GM18505 (cell line): ENCODE measurements around the gene SUPT3H.
"Not testable (repeated sequence)": the region's sequence is repeated elsewhere in the genome, so short reads cannot be mapped to it uniquely, and the experiment has no call there.

ENCODE experiments used
- ATAC-seq: cut with Tn5 transposase; IDR thresholded peaks from one replicate; pipeline ENCODE4 v1.9.1; 2021; ENCODE audit not compliant: unreplicated experiment
- POLR2A ChIP-seq: IDR thresholded peaks from 4 replicates; pipeline ENCODE4 v1.6.1; 2011; ENCODE audit warnings: borderline replicate concordance; ENCODE audit not compliant: insufficient read depth, insufficient read length; ENCODE audit errors: extremely low read depth

The SUPT3H gene

DNA sequence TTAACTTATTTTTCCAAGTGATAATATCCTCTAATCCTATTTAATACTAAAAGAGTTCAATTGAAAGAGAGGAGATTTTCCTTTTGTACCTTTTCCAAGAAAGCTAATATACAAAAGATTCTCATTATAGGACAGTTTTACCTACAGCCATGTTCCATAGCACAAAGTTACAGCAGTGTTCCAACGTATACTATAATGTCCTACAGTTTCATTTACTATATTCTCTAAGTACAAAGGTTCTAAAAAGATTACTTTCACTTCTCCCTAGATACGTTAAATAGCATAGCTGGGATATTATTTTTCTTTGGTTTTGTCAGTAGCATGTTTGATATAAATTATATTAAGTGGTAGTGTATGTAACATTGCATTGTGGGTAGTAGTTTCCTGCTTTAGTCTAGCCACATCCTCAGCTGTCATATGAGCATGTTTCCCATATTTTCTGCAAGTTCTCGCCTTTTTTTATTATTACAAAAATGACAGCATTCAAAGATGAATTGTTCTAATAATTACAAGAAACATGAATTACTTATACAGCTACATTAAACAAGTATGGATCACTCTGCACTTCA is 54.0 kb downstream of the SUPT3H start:
- no peak for ATAC-seq
- no peak for TF ChIP-seq POLR2A

DNA sequence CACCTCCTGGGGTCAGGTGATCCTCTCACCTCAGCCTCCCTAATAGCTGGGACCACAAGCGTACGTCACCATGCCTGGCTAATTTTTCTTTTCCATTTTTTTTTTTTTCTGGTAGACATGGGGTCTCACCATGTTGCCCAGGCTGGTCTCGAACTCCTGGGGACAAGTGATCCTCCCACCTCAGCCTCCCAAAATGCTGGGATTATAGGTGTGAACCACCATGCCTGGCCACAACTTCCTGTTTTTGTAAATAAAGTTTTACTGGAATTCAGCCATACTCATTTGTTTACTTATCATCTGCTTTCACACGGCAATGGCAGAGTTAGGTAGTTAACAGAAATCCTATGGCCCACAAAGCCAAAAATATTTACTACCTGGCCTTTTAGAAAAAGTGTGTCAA is 57.4 kb downstream of the SUPT3H start:
- TF ChIP-seq POLR2A = no peak
- no peak for ATAC-seq

DNA sequence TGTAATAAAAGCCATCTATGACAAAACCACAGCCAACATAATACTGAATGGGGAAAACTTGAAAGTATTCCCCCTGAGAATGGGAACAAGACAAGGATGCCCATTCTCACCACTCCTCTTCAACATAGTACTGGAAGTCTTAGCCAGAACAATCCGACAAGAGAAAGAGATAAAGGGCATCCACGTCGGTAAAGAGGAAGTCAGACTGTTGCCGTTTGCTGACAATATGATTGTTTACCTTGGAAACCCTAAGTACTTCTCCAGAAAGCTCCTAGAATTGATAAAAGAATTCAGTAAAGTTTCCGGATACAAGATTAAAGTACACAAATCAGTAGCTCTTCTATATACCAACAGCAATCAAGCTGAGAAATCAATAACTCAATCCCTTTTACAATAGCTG is 63.6 kb downstream of the SUPT3H start:
- no peak for ATAC-seq
- no peak for TF ChIP-seq POLR2A

DNA sequence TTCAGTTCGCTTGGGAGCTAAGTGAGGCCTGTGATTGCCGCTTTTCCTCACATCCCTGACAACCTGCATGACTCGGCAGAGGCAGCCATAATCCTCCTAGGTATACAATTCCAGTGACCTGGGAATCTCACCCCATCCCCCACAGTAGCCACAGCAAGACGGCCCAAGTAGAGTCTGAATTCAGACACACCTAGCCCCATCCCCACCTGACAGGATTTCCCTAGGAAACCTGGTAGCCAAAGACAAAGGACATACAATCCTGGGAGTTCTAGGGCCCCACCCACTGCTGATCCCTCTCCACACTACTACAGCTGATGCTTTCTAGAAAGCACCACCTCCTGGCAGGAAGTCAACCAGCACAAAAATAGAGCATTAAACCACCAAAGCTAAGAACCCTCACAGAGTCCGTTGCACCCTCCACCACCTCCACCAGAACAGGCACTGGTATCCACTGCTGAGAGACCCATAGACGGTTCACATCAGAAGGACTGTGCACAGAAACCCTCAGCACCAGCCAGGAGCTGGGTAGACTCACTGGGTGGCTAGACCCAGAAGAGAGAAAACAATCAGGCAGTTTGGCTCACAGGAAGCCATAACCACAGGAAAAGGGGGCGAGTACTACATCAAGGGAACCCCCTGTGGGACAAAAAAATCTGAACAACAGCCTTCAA is 67.5 kb downstream of the SUPT3H start:
- TF ChIP-seq POLR2A = no peak
- ATAC-seq = no peak

DNA sequence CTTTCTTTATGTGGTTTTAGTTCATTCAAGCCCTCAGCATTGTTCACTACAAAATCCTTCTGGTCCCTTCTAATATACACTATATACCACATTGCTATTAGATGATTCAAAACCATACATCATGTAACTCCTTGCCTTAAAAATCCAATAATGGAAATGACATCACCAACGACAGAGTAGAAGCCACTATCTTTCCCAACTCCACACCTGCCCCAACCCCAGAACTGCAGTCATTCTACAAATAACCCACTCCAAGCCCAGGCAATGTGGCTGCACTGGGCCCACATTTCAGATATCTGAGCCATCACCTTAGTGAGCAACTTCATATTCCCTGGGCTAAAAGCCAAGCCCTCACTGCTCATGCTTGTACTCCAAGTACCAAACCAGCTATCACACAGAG is 72.2 kb downstream of the SUPT3H start:
- ATAC-seq = no peak
- no peak for TF ChIP-seq POLR2A

DNA sequence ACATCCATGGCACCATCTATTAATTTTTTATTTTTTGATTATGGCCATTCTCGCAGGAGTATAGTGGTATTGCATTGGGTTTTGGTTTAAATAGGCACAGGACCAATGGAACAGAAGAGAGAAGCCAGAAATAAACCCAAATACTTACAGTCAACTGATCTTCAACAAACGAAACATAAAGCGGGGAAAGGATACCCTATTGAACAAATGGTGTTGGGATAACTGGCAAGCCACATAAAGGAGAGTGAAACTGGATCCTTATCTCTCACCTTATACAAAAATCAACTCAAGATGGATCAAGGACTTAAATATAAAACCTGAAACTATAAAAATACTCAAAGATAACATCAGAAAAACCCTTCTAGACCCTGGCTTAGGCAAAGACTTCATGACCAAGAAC is 74.9 kb downstream of the SUPT3H start:
- ATAC-seq = no peak

DNA sequence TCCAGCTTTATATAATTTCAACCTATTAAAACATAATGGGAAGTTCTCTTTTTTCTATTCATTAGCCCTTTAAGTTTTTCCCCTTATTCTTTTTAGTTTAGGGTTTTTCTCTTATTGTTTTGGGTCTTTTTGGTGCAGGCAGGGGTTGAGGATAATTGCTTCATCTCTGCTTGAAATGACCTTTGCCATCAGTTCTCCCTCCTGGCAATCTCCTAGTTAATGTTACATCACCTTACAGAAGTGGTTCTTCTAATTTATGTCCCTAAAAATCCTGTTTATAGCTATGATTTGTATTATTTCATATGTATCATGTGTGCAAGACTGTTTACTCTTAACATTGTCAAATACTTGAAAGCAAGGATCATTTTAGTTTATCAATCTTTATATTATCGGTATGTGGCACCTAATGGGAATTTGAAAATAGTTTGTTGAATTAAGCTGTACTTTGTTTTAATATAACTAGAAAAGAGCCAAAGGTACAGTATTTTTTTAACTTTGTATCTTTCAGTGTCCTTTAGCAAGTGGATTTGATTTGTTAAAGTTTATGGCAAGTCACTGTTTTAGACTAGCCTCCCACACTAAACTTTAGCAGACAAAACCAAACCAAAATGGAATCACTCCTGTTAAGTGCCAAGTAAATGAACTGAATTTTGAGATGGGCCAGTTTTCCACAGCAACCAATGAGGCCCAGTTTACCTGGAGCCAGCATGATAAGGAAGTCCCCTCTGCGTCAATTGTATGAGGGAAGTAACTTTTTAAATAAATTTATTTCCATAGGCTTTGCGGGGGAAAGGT is 76.2 kb downstream of the SUPT3H start:
- no peak for TF ChIP-seq POLR2A
- no peak for ATAC-seq

More for the DNA sequence above, 74.9 kb downstream of the SUPT3H start:
- TF ChIP-seq POLR2A = no peak

DNA sequence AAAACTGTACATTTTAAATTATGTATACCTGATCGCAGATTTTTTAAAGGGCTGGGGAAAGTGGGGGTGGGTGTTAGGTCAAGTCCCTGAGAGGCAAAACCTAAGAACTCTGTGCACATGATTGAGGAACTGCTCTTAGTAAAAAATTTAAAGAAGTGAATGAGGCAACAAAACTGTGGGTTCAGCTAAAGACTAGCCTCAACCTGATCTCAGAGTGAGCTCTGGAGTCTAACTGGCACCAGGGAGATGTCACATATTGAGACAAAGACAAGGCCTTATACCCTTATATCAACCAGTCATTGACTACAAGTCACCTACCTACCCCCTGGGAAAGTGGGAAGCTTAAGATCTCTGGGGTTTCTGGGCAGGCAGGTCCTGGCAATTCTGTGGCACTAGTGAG is 77.0 kb downstream of the SUPT3H start:
- no peak for TF ChIP-seq POLR2A
- ATAC-seq = no peak

DNA sequence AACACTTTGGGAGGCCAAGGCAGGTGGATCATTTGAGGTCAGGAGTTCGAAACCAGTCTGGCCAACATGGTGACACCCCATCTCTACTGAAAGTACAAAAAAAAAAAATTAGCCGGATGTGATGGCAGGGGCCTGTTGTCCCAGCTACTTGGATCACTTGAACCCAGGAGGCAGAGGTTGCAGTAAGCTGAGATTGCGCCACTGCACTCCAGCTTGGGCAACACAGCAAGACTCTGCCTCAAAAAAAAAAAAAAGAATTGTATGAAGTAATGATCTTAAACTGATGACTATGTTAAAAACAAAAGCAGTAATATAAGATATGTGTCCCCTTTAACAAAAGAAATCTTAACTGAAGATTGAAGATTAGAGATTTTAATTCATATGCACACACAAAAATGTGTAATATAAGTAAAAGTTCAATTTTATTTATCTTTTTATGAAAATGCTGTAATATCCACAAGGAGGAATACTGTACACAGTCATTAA is 78.6 kb downstream of the SUPT3H start:
- no peak for TF ChIP-seq POLR2A
- ATAC-seq = no peak

DNA sequence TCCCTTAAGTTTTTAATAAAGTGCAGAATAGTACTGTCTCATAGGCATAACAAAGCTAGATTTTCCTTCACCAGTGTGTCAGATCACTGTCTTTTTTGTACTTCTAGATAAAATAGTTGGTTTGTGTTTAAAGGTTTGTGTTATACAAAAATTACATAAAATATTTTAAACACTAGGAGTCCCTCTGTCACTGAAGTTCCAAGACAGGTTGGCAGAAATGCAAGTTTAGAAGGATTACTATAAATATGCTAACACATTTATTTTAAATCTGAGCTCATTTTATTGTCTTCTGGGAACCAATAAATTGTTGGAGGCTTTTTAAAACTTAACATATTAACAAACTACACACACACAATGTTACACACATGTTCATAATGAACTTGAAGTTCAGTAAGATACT is 80.4 kb downstream of the SUPT3H start:
- ATAC-seq = no peak
- TF ChIP-seq POLR2A = no peak

DNA sequence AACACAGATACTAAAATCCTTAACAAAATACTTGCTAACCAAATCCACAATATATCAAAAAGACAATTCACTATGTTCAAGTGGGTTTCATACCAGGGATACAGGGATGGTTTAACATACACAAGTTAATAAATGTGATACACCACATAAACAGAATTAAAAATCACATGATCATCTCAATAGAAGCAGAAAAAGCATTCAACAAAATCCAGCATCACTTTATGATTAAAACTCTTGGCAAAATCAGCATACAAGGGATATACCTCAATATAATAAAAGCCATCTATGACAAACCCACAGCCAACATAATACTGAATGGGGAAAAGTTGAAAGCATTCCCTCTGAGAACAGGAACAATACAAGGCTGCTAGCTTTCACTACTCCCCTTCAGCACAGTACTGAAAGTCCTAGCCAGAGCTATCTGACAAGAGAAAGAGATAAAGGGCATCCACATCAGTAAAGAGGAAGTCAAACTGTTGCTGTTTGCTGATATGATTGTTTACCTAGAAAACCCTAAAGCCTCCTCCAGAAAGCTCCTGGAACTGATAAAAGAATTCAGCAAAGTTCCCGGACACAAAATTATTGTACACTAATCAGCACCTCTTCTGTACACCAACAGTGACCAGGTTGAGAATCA is 83.6 kb downstream of the SUPT3H start:
- not testable (repeated sequence) for ATAC-seq

DNA sequence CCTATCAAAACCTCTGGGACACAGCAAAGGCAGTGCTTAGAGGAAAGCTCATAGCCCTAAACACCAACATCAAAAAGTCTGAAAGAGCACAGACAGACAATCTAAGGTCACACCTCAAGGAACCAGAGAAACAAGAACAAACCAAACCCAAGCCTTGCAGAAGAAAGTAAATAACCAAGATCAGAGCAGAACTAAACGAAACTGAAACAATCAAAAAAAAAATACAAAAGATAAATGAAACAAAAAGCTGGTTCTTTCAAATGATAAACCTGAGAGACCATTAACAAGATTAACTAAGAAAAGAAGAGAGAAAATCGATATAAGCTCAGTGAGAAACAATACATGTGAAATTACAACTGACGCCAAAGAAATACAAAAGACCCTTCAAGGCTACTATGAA is 84.4 kb downstream of the SUPT3H start:
- no peak for TF ChIP-seq POLR2A
- ATAC-seq = no peak

DNA sequence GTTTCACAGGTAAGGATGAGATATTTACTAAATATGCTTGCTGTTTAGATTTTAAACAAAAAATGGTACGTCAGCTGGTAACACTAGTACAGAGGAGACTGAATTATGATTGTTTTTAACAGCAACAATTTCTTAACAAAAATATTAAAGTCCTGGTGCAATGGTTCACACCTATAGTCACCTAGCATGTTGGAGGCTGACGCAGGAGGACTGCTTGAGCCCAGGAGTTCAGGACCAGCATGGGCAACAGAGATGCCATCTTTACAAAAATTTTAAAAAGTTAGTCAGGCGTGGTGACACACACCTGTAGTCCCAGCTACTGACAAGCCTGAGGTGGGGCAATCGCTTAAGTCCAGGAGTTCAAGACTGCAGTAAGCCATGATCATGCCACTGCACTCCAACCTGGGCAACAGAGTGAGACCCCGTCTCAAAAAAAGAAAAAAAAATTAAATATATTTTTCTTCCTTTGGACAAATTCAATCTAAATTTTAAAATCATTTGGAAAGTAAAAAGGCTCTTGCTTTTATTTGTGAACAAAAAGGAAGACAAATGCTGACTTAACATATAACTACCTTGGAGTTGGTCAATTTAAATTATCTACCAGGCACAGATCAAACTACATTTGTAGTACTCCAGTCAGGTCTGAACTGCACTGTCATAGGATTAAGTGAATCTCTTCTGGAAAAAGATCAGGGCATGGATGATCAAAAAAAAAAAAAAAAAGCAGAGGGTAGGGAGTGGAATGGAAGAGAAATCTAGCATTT is 87.8 kb downstream of the SUPT3H start:
- ATAC-seq = no peak

DNA sequence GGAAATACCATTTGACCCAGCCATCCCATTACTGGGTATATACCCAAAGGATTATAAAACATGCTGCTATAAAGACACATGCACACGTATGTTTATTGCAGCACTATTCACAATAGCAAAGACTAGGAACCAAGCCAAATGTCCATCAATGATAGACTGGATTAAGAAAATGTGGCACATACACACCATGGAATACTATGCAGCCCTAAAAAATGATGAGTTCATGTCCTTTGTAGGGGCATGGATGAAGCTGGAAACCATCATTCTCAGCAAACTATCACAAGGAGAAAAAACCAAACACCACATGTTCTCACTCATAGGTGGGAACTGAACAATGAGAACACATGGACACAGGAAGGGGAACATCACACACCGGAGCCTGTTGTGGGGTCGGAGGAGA is 91.0 kb downstream of the SUPT3H start:
- ATAC-seq = not testable (repeated sequence)

More for the DNA sequence above, 87.8 kb downstream of the SUPT3H start:
- TF ChIP-seq POLR2A = no peak
